ENCODE data around the gene PSAT1.
A peak's percentile ranks its signal among the peaks of the same experiment; 100 is the strongest.

Gene PSAT1

DNA sequence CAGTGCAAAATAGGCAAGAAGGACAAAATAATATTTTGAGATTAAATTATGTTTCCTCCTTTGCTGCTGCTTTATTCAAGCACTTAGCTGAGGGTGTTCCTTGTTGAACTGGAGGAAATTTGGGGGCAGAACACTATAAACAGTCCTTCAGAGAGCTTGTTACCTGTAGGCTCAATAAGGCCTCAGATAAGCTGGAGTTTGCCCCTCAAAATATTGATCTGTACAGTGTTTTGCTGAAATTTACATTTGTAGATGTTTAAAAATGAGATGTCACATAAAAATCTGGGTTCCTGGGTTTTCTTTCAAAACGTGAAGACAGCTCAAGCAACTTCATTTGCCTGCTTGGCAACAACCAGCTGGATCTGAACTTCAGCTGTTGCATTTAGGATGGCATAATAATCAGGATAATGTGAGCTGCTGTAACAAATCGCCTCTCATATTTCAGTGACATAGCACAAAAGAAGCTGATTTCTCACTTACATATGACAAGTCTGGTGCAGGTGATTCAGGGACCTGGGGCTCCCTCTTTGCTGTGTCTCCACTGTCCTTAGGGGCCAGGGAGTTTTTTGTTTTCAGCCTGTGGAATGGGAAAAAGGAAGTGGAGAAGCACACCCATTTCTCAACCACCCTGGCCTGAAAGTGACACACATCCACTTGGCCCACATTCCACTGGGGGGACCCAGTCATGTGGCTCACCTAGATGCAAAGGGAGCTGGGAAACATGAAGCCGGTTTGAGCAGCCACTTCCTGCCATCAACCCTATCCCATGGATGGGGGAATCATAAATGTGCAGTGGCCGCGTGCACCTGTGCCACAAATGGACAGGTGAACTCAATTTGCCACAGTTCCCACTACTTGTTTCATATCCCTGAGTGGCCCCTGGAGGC, 2.4 kb upstream of the PSAT1 start:
- DNase-seq = no peak

DNA sequence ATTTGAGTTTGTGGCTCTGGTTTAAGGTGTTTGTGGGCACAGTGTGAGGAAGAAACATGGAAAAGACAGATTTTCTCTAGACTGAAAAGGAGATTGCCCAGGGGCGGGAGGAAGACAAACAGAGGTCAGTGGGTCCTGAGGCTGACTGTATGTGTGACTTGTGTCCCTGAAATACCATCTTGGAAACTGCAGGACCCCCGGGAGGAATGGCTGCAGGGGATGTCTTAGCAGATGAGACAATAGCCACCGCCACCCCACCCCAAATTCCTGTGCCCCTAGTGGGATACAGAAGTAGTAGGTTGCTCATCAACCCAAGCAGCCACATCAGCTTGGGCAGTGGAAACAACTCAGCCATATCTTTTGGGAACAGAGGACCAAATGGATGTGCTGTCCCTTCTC, 1.7 kb upstream of the PSAT1 start:
- no peak for DNase-seq

DNA sequence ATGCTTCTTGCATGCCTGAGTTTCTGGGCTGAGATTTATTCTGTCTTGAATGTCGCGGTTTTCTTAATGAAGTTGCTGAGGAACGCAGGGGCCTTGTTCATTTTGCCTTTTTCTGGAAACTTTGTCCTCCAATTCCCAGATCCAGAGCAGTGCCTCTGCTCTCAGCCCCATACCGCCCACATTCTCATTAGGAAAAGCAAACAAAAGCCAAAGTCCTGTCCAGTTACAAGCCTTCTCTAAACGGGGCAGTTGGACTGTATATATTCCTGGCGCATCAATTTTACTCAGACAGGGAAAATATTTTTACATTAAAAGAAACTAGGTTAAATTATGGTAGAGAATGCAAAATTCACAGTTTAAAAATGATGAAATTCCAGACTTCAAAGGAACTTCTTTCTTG, 1.2 kb upstream of the PSAT1 start:
- no peak for DNase-seq

DNA sequence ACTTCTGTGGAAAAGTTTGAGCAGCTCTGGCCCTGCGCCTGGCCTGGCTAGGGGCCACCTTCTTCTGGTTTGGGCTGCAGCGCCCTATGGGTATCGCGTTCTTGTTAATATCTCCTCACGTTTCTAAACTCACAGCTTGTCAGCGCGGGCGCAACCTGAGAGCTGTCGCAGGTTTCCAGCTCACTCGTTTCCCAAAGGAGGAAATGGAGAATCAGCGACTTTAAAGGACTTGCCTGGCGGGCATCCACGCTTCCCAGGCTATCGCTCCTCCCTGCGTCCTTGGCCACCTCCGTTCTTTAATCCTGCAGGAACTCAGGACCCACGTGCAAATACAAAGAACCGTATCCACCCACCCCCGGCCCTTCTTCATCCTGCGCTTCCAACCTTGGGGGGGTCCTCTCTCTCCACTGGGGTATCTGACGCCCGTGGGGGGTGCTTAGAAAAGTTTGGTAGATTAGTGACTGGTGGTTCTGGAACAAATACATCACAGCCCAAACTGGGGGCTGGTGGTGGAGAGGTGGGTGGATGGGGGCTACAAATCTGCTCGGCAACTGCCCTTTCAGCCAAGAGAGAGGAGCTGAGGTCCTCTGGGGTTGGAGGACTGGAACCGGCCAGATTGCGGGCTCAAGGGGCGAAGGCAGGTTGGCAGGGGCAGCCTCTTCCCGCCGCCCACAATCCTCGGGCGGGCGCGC, 578 bp upstream of the PSAT1 start:
- peak; percentile 8 to 59 for DNase-seq

DNA sequence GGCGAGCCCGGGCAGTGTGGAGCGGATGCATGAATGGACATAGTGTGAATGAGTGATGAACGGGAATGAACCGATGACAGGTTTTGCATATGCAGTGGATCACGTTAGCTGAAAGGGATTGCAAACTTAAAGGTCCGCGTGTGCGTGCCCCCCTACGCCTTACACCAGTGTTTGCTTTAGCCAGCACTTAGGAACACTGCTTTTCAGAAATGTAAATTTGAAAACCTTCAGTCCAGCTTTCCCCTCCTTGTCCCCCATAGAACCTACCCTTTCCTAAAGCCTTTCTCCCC, 692 bp downstream of the PSAT1 start:
- no peak for DNase-seq

DNA sequence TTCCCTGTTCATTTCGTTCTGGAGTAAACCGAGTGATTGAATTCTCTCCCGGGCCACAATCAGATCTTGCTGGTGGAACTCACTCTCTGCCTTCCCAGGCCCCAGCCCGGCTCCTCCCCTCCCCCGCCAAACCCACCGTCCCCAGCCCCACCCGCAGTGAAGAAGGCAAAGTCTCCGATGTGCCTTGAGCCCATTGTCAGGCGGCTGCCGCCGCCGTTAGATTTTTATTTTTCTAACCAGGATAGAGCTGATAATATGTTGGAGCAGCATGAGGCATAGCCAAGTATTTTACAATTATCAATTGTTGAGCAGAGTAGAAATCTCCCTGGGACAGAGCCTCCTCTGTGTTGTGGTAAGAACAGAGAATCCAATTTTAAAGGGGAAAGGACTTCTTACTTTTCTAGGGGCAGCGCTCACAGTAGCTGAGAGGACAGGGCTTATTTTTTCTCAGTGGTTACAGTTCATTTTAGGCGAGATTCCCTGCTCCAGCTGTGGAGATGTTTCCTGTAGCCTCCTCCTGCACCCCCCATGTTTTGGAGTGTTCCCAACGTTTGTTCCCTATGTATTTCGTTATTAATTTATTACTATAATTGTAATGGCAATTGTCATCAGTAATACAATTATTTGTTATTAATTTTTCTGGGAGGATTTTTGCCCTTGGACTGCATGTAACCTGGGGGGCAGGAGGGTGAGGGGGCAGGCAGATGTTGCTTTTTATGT, 1.3 kb downstream of the PSAT1 start:
- peak in 1 of 2 experiments; percentile 3 for DNase-seq

DNA sequence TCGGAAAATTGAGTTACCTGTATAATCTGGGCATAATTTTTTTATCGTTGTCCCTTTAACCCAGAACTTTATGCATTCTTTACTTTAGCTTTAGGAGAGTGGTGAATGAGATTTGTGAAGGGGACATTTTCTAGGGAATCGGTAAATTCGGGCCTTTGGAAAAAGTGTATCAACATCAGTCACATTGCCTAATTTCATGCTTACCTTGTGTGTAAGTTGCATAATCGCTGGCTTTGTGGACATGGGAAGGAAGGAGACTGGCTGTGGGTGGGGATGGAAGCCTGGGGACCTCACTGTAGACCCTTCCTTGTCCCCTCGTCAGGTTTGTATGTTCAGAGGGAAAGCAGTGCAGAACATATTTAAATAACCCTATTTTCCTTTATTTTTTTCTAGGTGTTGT, 3.3 kb downstream of the PSAT1 start:
- DNase-seq = no peak

DNA sequence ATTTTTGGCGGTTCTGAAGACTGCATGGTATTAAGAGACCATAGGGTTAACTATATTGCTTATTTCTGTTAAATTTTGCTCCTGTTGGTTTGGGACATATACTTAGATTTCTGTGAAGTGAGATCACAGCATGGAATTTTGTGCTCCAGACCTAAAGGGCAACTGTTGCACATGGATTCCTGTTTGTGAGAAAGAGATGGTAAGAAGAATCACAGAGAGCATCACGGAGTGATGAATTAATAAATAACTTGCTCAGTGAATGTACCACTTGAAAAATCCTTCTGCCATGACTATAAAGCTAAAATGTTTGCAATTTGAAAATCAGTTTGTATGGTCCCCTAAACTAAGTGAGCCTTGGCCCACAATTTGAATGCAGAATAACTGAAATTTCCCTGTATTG, 4.5 kb downstream of the PSAT1 start:
- DNase-seq = no peak

DNA sequence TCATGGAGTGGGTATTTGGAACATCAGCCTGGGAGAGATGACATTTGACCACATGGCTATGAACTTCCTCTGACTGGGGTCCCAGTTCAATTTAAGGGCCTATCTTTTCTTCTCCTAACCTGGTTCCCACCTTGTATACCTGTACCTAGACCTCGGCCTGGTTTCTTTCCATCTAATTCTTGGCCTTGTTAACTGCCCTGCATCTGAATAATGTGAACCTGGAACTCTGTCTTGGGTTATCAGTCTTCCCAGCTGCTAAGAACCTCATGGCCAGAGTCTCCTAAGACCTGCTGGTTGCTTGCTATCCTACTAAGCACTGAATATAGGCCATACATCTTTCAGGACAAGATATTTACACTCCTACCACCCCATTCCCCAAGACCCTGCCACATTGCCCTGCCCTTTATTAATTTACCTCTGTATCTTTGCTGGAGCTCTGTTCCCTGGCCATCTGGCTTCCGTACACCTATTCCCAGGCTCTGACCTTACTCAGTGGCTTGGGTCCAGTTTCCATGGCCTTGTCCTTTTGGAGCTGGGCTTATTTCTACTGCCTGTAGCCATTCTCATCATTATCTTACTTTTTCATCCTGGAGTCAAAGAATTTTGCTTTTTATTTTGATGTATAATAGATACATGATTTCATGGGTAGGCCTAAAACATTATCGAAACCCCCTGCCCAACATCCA, 6.6 kb downstream of the PSAT1 start:
- DNase-seq = no peak

DNA sequence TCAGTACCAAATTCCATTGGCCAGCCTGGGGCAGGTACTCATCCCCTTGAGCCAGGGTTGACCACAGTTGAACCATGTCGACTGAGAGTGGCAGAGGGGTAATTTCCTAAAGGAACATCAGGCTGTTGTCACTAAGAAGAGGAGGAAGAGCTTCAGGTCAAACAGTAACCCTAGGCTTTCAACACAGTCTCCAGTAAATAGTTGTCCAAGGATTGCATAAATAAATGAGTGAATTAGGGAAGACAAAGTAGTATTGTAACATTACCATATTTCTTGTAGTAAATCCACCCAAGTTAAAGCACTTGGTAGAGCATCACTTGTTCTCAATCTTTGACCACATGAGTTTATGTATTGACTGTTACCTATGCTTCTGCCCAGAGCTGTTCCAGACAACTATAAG, 7.4 kb downstream of the PSAT1 start:
- no peak for DNase-seq

DNA sequence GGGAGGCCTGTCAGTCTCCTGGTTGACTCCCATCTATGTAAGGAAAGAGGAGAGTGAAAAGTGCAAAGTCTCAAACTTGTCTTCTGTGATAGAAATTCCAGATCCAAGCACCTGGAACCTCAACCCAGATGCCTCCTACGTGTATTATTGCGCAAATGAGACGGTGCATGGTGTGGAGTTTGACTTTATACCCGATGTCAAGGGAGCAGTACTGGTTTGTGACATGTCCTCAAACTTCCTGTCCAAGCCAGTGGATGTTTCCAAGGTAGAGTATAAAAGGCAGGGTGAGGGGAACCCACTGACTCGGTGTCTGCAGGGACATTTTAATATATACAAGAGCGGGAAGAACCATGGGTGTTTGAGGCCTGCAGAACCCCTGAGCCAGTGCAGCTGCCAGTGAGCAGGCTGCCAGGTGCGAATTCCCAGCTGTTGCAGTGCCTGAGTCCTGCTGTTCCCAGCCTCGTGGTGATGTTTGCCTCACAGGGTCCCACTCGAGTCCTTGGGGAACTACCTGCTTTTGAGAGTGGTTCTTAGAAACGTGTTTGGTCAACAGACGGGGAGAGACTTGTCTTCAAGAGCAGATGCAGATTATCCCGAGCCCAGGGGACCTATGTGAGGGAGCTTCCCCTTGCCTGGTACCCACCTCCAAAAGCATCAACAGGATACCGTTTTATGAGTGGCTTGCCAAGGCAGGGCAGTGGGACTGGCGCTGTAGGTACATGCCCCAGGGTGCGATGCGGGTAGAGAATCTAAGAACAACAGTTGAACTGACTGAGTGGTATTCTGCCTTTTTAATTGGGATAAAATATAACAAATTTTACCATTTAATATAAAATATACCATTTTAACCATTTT, 9.5 kb downstream of the PSAT1 start:
- DNase-seq = no peak

DNA sequence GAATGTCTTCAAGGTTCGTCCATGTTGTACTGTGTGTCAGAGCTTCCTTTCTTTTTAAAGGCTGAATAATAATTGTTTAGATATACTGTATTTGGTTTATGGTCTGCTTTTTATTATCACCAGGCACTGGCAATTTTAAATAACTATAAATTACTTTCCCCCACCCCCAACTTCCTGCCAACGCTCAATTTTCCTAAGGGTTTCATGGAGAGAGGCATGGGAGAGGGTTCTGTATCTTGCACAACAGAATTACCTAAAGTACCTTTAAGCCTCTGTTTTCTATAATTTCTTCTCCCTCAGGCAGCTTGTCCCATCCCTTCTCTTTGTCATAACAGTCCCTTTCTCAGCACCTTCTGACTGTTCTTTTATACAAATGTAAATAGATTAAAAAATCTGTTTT, 10.4 kb downstream of the PSAT1 start:
- no peak for DNase-seq

DNA sequence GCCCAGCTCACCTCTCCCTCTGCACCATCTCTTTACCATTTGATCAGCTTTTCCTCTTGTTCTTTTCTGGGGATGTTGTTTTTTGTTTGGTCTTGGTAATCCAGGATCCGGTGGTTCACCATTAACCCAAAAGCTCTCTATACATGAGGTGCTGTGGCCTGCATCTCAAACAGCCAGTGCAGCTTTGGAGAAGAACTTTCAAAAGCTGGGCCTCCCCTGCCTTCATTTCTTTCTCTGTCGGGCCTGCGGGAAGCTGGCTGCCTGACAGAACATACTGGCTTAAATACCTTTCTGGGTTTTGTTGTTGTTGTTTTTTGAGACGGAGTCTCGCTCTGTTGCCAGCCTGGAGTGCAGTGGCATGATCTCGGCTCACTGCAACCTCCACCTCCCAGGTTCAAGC, 12.1 kb downstream of the PSAT1 start:
- no peak for DNase-seq

DNA sequence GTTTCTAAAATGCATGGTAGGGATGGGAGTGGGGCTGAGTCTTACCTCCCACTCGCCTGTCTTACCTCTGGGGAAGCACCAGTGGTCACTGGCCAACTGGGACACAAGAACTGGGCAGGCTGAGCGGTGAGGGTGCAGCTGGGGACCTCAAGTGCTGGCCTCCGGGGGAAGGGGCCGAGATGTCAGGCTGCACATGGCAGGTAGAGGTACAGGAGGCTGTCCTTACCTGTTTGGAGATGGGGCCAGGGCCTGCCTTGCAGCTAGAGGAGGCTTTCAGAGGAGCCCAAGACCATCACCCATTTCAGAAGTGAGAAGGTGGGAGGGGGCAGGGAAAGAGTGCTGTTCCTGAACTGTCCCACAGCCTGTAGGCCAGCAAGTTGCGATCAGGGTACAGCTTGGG, 14.2 kb downstream of the PSAT1 start:
- DNase-seq = no peak

DNA sequence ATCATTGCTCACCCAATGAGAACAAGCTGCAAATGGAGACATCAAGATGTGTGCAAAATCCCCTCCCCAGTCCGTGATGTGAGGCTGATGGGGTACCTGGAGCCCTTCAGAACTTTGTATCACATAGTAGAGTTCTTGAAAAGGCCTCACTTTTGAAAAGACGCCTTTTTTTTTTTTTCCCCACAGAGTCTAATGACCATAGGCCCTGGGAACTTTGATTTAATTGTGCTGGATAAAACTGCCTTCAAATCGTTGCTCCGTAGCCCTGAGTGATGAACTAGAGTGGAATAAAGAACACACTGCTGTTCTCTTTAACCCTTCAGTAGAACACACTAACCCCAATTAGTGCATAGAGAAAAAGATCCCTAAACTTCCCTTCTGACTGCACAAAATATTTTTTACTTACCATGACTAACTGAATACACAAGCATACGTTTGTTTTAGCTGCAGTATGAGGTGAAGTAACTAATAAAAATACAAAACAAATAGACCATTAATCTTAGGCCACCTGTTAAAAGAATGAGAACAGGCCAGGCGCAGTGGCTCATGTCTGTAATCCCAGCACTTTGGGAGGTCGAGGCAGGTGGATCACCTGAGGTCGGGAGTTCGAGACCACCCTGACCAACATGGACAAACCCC, 15.1 kb downstream of the PSAT1 start:
- DNase-seq = peak in 1 of 2 experiments; percentile 11

DNA sequence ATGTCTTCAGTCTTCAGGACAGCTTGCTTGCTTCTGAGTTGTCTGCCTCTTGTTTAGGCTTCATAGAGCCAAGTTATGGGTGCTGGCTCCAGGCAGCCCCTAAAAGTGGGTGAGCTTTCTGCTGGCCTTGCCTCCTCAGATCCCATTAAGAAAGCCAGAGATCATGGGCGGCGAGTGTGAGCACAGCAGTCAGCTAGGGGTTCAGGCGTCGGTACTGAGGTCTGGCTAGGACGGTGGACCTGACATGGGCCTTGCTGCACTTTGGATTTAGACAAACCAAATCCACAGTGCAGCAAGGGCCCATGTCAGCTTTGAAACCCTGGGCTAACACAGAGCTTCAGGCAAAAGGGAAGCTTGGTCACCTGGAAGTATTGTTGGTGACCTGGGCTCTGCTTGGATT, 17.6 kb downstream of the PSAT1 start:
- DNase-seq = no peak

DNA sequence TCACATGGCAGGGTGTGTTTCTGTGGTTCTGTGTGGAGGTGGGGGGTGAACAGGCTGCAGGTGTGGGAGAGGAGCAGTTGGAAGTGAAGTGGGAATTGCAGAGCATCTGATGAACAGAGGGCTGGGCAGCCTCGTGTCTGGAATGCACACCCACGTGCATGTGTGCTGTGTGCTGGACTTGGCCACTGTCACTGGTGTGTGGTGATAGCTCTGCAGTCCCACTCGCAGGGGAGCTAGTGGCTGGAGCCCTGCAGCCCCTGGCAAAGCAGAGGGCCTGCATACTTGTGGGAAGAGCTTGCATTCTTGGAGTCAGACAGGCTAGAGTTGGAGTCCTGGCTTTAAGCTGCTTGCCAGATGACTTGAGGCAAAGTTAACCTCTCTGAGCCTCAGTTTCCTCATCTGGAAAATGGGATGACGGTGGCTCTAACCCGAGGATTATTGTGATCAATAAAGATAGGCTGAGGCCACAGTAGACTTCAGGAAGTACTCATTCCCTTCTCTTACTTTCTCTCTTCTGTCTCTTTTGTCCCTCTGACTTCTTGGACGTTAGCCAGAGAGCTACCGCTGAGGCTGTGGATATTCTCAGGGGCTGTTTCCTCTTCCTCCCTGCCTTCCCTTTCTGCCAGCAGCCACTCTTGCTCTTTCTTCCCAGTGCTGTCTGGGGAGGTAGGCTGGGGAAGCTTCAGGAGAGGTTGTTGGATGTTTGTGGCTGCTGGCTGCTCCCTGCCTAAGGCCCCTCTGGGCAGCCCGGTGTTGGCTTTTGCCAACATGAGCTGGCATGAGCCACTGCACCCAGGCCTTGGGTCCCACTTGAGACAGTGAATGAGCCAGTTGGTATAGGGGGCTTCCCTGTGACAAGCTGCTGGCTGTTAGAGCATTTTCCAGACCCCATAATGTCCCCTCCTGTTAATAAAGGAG, 18.3 kb downstream of the PSAT1 start:
- no peak for DNase-seq

DNA sequence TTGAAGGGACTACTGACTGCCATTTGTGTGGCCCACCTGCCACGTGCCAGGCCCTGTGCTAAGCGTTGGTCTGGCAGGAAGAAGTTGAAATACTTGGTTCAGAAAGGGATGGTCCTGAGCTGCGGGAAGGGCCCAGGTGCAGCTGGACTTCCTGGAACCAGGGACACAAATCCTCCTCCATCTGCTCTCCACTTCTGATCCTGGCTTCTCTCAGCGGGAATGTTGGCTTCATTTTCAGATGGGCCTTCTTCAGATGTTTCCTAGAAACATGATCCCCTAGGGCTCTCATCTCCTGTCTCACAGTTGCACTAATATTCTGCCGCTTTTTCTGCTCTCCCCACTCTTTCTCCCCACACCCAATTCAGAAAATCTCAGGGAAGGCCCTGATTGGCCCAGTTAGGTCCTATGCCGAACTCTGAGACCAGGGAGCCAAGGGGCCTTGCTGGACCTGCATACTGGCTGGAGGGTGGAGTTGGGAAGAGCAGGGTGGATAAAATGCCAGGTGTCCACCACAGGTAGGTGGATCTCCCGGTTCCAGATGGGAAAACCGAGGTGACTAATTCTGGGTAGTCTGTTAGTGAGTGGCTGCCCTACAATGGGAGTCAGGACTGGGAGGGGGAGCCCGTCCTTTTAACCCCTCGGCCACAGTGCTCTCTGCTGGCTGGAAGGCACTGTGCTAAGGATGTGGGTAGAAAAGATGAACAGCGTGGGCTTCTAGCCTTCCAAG, 19.4 kb downstream of the PSAT1 start:
- DNase-seq = no peak

DNA sequence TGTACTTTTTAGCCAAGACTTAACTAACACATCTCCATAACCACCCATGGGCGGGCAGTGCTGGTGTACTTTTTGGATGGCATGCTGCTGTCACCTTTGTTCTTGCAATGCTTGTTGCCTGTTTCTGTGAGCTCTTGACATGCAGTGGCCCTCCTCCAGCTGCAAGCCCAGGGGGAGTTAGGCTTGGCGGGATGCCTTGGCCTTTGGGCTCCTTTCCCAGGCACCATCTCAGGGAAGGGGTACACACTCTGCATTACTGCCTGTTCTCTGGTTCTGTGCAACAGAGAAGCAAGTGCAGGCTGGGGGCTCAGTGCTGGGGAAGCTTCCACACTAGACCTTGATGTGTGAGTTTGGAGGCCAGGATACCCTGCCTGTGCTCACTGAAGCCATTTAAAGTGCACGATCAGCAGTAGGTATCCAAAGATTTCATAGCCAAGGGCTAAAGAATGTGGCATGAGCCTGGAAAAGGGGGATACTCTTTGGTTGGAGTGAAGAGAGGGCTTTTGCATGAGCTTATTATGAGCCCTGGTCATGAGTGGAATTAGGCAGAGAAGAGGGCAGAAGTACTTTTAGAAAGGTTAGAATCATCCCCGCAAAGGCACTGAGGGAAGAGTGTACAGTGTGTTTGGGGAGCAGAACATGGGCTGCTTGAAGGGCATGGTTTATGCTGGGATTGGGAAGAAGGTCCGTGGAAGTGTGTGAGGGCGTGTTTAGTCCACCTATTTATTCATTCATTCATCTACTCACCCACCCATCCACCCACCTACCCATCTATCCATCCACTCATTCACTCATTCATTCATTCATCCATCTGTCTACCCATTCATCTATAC, 22.5 kb downstream of the PSAT1 start:
- DNase-seq = no peak

All from NCI-H2081 (cell line).